HG02588 (cell line): ENCODE measurements around the gene GLOD4.
A peak's percentile ranks its signal among the peaks of the same experiment; 100 is the strongest.

ENCODE experiments used
- ATAC-seq: cut with Tn5 transposase; IDR thresholded peaks from one replicate; pipeline ENCODE4 v1.9.1; 2021; ENCODE audit warnings: mild to moderate bottlenecking, moderate library complexity; ENCODE audit not compliant: unreplicated experiment

GLOD4 gene

DNA sequence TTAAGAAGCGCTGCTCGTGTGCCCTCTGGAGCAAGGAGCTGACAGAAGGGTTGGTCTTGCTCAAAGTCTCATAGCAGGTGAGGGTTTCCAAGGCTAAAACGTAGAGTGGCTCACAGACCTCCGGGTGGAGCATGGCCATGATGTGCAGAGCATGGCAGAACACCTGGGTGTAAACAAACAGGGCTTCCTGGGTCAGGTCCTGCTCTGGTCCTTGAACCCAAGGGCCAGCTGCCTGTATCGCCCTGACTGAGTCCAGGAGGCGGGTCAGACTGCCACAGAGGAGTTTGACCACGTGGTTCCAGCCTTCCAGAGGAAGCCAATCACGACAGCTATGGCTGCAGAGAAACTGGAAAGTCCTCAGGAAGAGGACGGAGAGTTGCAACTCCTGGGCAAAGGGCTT is 37.1 kb downstream of the GLOD4 start:
- no peak for ATAC-seq

DNA sequence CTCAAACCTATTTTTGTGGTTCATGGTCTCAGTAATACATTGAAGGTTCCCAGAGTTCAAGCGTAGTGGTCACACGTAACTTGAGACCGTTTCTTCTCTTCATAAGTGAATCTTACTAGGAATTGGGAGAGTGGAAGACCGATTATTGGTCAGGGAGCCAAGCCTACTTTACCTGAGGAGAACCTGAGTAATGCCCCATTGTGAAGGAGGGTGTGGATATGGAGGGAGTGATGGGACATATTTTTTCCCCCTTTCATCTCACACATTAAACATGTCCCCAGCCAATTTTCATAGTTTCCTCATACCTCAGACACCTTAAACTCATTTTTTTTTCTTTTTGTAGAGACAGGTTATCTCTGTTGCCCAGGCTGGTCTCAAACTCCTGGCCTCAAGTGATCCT is 38.9 kb downstream of the GLOD4 start:
- ATAC-seq, result no peak

DNA sequence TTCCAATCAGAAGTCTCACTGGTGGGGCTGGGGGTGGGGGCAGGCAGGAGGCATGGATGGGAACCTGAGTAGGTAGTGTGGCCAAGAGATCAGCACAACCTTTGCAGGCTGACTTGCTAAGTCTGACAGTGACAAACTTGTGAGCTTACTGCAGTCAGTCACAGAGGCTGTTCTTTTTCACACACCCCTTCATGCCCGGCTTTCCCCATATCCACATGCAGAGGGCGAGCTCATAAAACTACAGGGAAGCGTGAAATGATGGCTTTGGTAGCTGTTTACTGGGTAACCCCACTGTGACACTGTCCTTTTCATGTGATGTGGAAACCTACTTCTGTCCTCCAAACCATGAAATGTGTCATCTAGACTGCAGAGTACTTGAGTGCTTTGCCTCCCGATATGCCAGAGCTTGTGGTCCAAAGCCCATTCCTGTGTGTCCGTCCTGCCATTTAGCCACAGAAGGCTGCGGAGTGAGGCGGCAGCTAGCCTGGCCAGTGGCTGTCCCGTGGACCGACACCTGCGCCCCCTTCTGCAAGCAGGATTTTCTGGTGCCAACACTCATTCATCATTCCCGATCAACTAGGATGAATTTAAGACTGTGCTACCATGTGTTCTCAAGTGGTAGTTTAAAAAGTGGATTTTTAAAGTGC is 39.8 kb downstream of the GLOD4 start:
- no peak for ATAC-seq

DNA sequence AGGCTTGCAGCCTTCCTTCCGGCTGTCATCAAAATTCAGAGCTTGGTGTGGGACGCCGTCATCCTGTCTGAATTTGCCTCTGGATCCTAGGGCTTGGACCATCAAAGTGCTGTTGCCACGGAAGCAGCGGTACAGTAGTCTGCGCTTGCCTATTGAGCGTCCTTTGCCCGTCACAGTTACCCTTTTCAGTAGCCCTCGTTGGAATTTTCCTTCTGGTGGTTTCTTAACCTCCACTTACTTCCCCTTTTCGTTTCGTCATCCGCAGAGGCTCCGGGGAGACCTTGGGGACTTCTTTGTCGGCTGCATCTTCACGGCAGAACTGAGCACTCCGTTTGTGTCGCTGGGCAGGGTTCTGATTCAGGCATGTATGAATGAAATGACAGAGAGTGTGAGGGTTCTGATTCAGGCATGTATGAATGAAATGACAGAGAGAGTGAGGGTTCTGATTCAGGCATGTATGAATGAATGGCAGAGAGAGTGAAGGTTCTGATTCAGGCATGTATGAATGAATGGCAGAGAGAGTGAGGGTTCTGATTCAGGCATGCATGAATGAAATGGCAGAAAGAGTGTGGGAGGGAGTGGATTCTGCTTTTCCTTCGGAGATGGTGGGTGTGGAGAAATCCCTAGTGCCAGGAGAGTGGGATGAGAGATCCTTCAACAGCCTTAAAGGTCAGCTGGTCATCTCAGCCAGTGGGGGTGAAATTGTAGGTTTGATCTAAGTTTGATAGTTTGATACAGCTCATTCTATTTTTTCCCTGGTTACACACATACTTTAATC is 41.7 kb downstream of the GLOD4 start:
- peak; percentile 68 for ATAC-seq

DNA sequence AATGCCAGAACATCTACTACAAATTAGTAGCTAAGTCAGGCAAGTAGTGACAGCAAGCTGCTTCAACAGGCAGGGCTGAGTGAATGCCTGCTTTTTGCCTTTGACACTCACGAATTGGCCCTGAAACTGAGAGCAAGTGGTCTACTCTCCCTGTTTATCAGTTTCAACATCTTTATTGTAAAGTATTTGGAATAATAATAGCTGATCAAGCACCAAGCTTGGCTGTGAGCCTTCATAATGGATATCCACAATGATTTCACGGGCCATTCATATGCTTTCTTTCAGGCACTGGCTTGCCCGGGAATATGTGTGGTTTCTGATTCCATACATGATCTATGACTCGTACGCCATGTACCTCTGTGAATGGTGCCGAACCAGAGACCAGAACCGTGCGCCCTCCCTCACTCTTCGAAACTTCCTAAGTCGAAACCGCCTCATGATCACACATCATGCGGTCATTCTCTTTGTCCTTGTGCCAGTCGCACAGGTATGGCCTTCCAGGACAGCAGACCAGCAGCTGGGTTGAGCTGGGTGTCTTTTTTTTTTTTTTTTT is 44.4 kb downstream of the GLOD4 start:
- ATAC-seq, result no peak

DNA sequence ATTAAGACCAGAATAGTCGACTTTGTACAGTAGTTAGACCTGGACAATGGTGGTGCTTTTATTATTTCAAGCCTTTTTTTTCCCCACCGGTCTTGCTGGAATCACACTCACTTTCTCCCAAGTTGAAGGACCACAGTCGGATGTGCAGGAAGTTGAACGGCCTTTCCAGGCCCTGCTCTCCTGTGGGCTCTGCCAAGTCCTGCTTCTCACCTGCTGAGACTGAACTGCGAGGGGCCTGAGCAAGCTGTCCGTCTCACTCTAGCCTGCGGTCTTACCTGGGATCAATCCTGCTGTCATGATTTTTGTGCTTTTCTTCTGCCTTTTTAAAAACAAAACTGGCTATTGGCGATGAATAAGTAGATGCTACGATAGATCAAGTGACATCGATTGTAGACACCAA is 48.3 kb downstream of the GLOD4 start:
- no peak for ATAC-seq

DNA sequence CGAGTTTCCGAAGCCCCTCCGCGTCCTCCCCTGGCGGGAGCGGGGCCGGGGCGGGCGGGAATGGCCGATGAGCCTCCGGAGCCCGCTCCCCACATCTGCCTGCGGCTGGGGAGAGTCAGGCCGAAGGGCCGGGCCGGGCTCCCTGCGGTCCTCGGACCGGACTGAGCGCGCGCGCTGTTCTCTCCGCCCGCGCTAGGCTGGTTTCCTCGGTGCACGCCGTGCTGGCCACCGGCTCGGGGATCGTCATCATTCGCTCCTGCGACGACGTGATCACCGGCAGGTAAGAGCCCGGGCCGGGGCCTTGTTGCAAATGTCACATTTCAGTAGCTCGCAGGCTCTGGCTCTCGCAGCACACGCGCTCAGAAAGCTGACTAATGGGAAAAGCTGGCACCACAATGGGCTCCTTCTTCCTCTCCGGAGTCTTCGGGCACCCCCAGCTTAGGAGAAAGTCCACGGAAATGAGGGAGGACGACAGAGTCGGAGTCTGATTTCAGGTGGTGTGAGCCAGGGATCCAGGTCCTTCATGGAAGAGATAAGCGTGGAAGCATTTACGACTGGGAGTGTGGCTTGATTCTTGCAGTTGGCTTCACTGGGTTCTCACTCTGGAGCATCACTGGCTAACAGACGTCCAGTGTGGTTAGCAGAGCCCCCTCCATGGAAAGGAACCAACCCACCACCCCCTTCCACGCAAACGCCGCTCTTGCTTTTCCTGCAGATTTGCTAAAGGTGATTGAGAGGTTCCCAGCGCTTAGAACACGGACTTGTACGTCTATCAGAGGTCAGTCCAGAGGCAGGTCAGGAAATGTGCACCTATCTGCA is 49.0 kb downstream of the GLOD4 start:
- ATAC-seq, result peak; percentile 33

DNA sequence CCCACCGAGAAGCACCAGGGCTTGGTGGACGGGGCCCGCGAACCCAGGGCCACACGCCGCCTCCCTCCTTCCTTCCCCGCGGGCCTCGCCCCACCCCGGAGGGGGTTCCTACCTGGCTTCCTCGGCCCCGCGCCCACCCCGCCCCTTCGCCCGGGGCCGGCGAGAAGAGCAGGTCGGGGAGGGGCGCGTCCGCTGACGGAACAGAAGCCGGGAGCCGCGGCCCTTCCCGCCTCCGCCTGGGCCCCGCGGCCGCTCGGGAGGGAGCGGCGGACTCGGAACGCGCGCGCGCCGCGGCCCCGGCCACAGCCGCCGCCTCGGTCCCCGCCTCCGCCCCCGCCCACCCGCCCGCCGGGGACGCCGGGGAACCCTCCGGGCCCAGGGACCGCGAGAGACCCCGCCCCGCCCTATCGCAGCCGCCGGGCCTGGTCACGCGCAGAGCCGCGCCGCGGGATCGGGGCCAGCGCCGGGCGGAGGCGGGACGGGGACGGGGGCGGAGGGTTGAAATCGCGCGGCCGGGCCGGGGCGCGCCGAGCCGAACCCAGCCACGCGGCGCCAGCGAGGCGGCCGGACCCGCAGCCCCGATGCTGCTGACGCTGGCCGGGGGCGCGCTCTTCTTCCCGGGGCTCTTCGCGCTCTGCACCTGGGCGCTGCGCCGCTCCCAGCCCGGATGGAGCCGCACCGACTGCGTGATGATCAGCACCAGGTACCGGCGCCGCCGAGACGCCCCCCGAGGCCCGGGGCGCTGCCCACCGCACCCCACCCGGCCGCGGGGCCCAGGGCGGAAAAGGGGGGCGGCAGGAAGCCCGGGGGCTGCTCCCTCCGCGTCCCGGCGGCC is 49.8 kb downstream of the GLOD4 start, which contains the start of gene TLCD3A:
Gene TLCD3A, plus strand, starts transcription at position 530 of the 835 bp plus-strand sequence. Its CDS starts 52 bp downstream, at position 582.
- peak; percentile 61 for ATAC-seq

DNA sequence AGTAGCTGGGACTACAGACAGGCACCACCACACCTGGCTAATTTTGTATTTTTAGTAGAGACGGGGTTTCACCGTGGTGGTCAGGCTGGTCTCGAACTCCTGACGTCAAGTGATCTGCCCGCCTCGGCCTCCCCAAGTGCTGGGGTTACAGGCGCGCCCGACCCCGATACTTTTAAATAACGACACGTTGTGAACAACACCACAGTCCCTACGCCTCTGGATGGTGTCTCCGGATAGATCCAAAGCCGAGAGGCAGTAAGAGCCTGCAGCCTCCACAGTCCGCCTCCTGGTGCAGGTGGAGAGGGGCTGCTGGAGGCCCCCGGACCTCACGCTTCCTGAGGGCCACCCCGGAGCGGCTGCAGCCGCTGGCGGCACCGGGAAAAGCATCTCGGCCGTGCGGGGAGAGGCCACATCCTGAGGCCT is 50.4 kb downstream of the GLOD4 start:
- no peak for ATAC-seq

DNA sequence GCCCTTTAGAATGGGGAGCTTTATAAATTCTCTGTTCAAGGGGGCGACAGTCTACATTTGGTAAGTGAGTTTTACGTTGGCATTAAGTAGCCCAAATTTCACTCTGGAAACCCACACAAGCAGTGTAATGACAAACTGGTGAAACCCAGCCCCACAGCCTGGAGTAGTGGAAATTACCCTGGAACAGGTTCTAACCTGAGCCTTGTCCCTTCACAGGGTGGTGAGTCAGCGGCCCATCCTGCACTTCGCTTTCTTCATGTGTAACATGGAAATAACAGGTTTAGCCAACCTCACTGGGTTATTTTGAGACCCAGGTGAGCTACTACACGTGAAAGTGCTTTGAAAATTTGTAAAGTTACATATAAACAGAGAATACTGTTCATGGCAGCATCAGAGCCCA is 53.2 kb downstream of the GLOD4 start:
- ATAC-seq, result no peak

DNA sequence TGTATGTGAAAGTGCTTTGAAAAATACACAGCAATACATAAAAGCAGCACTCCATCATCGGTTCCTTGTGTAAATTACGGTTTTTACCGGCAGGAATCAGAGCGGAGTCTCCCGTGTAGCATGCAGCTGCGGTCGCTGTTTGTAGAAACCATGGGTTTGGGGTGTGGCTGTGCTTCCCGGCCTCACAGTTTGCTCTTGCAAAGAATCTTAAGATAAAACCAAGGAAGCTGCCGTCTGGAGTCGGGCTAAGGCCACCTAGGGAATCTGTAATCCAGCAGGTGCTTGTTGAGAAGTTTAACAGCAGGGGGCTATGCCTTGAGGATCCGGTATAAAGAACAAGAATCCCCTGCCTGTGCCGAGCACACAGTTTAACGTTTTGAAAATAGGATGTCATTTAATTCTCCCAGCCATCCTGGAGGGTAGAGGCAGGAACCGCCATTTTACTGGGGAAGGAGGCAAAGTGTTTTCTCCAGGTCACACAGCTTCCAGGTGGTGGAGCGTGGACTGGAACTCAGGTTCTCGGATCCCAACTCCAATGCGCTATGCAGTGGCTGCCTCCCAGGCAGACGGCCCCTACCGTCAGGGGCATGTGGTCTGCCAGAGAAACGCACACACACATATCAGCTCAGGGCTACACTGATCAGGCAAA is 55.7 kb downstream of the GLOD4 start:
- ATAC-seq, result no peak

DNA sequence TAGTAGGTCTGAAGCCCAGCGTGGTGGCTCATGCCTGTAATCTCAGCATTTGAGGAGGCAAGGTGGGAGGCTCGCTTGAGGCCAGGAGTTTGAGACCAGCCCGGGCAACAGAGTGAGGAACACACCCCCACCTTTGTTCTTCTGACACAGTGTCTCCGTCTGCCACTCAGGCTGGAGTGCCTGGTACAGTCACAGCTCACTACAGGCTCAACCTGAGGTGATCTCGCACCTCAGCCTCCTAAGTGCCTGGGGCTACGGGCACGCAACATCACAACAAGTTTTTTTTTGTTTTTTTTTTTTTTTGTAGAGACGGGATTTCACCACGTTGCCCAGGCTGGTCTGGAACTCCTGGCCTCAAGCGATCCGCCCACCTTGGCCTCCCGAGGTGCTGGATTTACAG is 56.3 kb downstream of the GLOD4 start:
- no peak for ATAC-seq

DNA sequence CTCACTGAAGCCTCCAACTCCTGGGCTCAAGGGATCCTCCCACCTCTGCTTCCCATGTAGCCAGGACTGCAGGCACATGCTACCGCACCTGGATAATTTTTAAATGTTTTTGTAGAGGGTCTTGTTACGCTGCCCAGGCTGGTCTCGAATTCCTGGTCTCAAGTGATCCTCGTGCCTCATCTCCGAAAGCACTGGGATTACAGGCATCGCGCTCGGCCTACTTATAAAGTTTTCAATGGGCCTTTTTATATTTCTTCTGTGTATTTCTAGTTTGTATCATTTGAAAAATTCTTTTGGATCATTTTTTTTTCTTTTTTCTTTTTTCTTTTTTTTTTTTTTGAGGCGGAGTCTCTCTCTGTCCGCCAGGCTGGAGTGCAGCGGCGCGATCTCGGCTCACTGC is 57.0 kb downstream of the GLOD4 start:
- ATAC-seq, result no peak

DNA sequence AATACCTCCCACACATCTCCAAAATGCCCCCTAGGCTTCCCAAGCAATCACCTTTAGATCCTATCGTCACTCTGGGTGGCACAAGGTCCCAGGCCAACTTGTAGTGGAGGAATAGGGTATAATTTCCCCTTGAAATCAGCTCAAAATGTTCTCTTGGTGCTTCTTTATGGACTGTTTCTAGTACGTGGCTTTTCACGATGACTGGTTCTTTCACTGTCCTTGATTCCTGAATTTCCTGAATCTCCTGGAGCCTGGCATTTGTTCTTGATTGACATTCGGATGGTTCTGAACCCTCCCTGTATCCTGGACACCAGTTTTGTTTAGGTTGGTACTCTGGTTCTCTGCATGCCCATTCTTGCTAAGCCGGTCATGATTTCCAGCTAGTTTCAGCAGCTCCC is 60.5 kb downstream of the GLOD4 start:
- ATAC-seq, result no peak

DNA sequence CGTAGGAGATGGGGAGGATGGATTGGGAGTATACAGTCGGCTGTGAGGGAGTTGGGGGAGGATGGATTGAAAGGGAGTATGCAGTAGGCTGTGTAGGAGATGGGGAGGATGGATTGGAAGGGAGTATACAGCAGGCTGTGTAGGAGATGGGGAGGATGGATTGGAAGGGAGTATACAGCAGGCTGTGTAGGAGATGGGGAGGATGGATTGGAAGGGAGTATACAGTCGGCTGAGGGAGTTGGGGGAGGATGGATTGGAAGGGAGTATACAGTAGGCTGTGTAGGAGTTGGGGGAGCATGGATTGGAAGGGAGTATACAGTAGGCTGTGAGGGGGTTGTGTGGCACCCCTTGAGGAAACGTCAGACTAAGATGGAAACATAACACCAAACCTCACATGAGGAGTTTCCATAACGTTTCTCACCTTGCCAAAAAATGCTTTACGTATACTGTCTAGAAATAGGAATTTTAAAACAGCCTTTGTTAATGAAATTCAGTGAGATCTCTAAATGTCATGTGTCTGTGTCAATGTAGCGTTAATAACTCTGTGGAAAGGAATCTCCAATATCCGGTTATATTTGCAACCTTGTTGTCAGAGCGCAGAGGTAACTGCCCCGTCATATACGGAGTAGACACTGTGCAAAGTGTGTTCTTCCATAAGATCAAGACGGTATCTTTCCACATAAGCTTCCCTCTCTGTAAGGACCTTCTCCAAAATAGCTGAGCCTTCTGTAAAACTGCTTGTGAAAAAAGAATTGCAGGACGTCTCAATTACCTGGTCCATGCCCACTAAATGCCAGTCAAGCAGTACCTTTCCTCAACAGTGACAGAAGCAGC is 61.2 kb downstream of the GLOD4 start:
- no peak for ATAC-seq

DNA sequence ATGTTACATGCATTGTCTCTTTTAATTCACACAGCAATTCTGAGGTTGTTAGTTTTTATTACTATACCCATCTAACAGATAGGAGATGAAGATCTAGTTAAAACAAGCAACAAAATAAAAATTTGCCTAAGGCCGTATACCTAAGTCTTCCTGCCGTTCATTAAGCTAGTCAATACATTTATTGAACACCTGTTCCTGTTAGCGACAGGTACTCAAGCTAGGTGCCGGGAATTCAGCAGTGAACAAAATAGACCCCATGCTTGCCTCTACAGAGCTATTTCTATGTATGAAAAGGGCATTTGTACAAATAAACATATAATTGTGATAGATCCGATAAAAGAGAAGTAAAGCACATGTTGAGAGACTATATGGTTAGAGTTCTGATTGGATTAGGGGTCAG is 64.0 kb downstream of the GLOD4 start:
- no peak for ATAC-seq
